K562 (cell line): ENCODE data around the gene PCP4L1. TPM values are rescaled to one million over a fixed set of nuclear protein-coding genes. Genes with fewer than 3 reads are reported as not detected.

Experiments used
- ATAC-seq: fragments of 200-7000 bp; cut with Tn5 transposase; 3 replicates; pipeline ENCODE4 v1.9.1; 2020; ENCODE audit warnings: moderate library complexity
- BruUV-seq: library from RNA; stranded (reverse); fragments of 400-500 nt; replicated peaks from 2 replicates; lab custom pipeline; 2021; lab: Mats Ljungman, UMichigan
- CTCF ChIA-PET: fragments of 300-600 bp; formaldehyde crosslinking; extraction: SDS; loops from one replicate; lab custom pipeline; 2021; ENCODE audit warnings: low intra/inter-chr PET ratio; lab: Yijun Ruan, JAX
- POLR2A ChIA-PET: fragments of 300-600, 350-650 bp; sonication (Branson Sonifier 250); formaldehyde crosslinking; extraction: SDS; loops from one replicate; lab custom pipeline; 2021; ENCODE audit warnings: antibody characterized with exemption, inconsistent platforms; lab: Yijun Ruan, JAX
- DNase-seq, 4 experiments: peaks; one replicate each; pipeline versions ENCODE4 v3.0.0 to v3.0.0-alpha.2; 2011 to 2018; ENCODE audit warnings: low spot score in 3 of 4, mixed read lengths in 3 of 4; ENCODE audit errors: extremely low read depth in 1 of 4
- FAIRE-seq: peaks from 2 replicates; lab custom pipeline; 2011; peaks lifted over from hg19 to GRCh38; lab: Jason Lieb, UNC
- H2AFZ ChIP-seq: 2 replicates; pipeline ENCODE4 v1.6.0; 2011; ENCODE audit warnings: low read depth, low read length, control low read depth, inconsistent platforms
- H3K27ac ChIP-seq: fragments of 200-600 bp; 3 replicates; pipeline ENCODE4 v1.8.0; 2011; ENCODE audit warnings: low read depth, mild to moderate bottlenecking, control low read depth, inconsistent platforms, low read length, moderate library complexity, mixed read lengths; ENCODE audit errors: extremely low read depth
- H3K27me3 ChIP-seq, 2 experiments: fragments of 300-600 bp in 1 of 2; 2 replicates in 1 of 2; 3 replicates in 1 of 2; pipeline versions ENCODE4 v1.6.0 to v1.8.0; 2011; ENCODE audit warnings: inconsistent platforms in 2 of 2, low read length in 2 of 2, mild to moderate bottlenecking in 1 of 2, mixed read lengths in 1 of 2, moderate library complexity in 1 of 2; ENCODE audit not compliant: control insufficient read depth in 2 of 2, insufficient read depth in 2 of 2
- H3K36me3 ChIP-seq: fragments of 300-600 bp; 3 replicates; pipeline ENCODE4 v1.8.0; 2011; ENCODE audit warnings: mild to moderate bottlenecking, low read length, inconsistent platforms; ENCODE audit not compliant: control insufficient read depth, insufficient read depth
- H3K4me1 ChIP-seq, 2 experiments: fragments of 200-600 bp in 1 of 2; replicated peaks in 1 of 2; 2 replicates in 1 of 2; 3 replicates in 1 of 2; pipeline versions ENCODE4 v1.5.1 to v1.8.0; 2011; ENCODE audit warnings: inconsistent platforms in 2 of 2, low read length in 2 of 2, mild to moderate bottlenecking in 1 of 2, mixed read lengths in 1 of 2, moderate library complexity in 1 of 2; ENCODE audit not compliant: control insufficient read depth in 2 of 2, insufficient read depth in 2 of 2
- H3K4me2 ChIP-seq: 2 replicates; pipeline ENCODE4 v1.6.1; 2011; ENCODE audit warnings: low read length, control low read depth, inconsistent platforms, mixed read lengths; ENCODE audit not compliant: insufficient read depth
- H3K4me3 ChIP-seq: fragments of 200-600 bp; sonication (generic), shearing (Covaris generic); 2 replicates; pipeline ENCODE4 v1.5.1; 2016; ENCODE audit warnings: control low read depth, inconsistent platforms
- H3K79me2 ChIP-seq: fragments of 200-600 bp; 3 replicates; pipeline ENCODE4 v1.8.0; 2011; ENCODE audit warnings: low read length, inconsistent platforms; ENCODE audit not compliant: control insufficient read depth, insufficient read depth
- H3K9ac ChIP-seq, 2 experiments: 2 replicates each; pipeline versions ENCODE4 v1.6.0 to v1.6.1; 2011; ENCODE audit warnings: low read depth in 2 of 2, low read length in 2 of 2, control low read depth in 1 of 2, inconsistent platforms in 1 of 2, mild to moderate bottlenecking in 1 of 2, mixed read lengths in 1 of 2; ENCODE audit not compliant: insufficient read depth in 1 of 2
- H3K9me1 ChIP-seq: one replicate; pipeline ENCODE4 v1.6.0; 2011; ENCODE audit warnings: inconsistent platforms, mild to moderate bottlenecking, low read length, moderate library complexity; ENCODE audit not compliant: control insufficient read depth, insufficient read depth
- H3K9me3 ChIP-seq: replicated peaks from 2 replicates; pipeline ENCODE4 v1.5.1; 2011; ENCODE audit warnings: low read depth, low read length, inconsistent platforms; ENCODE audit not compliant: control insufficient read depth, insufficient read depth
- H4K20me1 ChIP-seq: replicated peaks from 2 replicates; pipeline ENCODE4 v1.6.1; 2011; ENCODE audit warnings: low read length, inconsistent platforms, mixed read lengths; ENCODE audit not compliant: control insufficient read depth, insufficient read depth
- C11orf30 ChIP-seq: fragments of 450-650 bp; IDR thresholded peaks from 2 replicates; pipeline ENCODE4 v1.6.1; 2016; ENCODE audit warnings: low read depth, mild to moderate bottlenecking
- FOXA3 ChIP-seq, 2 experiments: fragments of 450-650 bp in 1 of 2; sonication (generic) in 1 of 2; formaldehyde crosslinking; IDR thresholded peaks in 1 of 2; conservative IDR thresholded peaks in 1 of 2; 2 replicates each; pipeline versions ENCODE4 v1.4.0 to v1.8.0; 2020 to 2022; ENCODE audit warnings: mild to moderate bottlenecking in 2 of 2, missing genetic modification reagents in 1 of 2
- HDAC1 ChIP-seq, 2 experiments: fragments of 450-650 bp; IDR thresholded peaks; 2 replicates each; pipeline ENCODE4 v1.6.1; 2016 to 2017; ENCODE audit warnings: inconsistent platforms in 1 of 2, mild to moderate bottlenecking in 1 of 2, moderate library complexity in 1 of 2
- HNRNPH1 ChIP-seq: fragments of 200-400 bp; formaldehyde crosslinking; optimal IDR thresholded peaks from 2 replicates; pipeline ENCODE3; 2017; ENCODE audit warnings: low read depth, mild to moderate bottlenecking, low read length, moderate library complexity
- MAFF ChIP-seq: IDR thresholded peaks from 2 replicates; pipeline ENCODE4 v1.6.1; 2012; ENCODE audit warnings: low read length, improper control_type of control experiment
- MAFG ChIP-seq: fragments of 450-650 bp; conservative IDR thresholded peaks from 2 replicates; pipeline ENCODE4 v1.6.1; 2016; ENCODE audit warnings: missing genetic modification characterization, missing compliant biosample characterization
- MAFK ChIP-seq: IDR thresholded peaks from 2 replicates; pipeline ENCODE4 v1.6.1; 2011; ENCODE audit warnings: low read length, improper control_type of control experiment
- MECOM ChIP-seq: fragments of 250-450 bp; sonication (Bioruptor Pico); IDR thresholded peaks from 2 replicates; pipeline ENCODE4 v1.8.0; 2022; ENCODE audit warnings: inconsistent platforms
- POLR3A ChIP-seq: IDR thresholded peaks from 2 replicates; pipeline ENCODE4 v1.6.1; 2011; ENCODE audit warnings: borderline replicate concordance, mild to moderate bottlenecking, moderate library complexity; ENCODE audit not compliant: insufficient read length, insufficient read depth; ENCODE audit errors: extremely low read depth
- ZNF316 ChIP-seq: fragments of 450-650 bp; IDR thresholded peaks from 2 replicates; pipeline ENCODE4 v1.6.1; 2016
- WGBS: fragments of 100-300 bp; shearing (Covaris generic); methylation state at CpG from one replicate; pipeline ENCODE4 v1.1.6; 2016; ENCODE audit warnings: low coverage, mixed read lengths; ENCODE audit not compliant: insufficient coverage; ENCODE audit errors: missing lambda C conversion rate; 5-methylcytosine and 5-hydroxymethylcytosine counted together
- in situ Hi-C: fragments of 300-500 bp; cut with MboI; formaldehyde crosslinking; loops from 4 replicates; pipeline ENCODE4 v1.15.0; 2018; ENCODE audit warnings: inconsistent platforms, mixed read lengths
- intact Hi-C: fragments of 100-400 bp; cut with micrococcal nuclease; formaldehyde crosslinking; loops from 2 replicates; pipeline ENCODE4 v1.14.2; 2022
- polyA plus RNA-seq, 8 experiments: library from polyadenylated mRNA; depleted of rRNA in 4 of 8; stranded (reverse) in 5 of 8; unstranded in 3 of 8; fragments of >200 nt; fragmentation: Nextera tagmentation in 2 of 8; fragmentation: Illumina TruSeq in 1 of 8; extraction: Ambion mirVana in 2 of 8; extraction: Trizol in 1 of 8; gene quantifications; 2 replicates each; pipeline versions ENCODE4 v1.2.1 to v1.2.3, GENCODE V29; 2011 to 2014; ENCODE audit warnings: inconsistent platforms in 1 of 8, missing spikeins in 1 of 8
- total RNA-seq, 7 experiments: library from RNA; depleted of rRNA in 6 of 7; stranded (reverse); fragments of >200 nt in 6 of 7; fragmentation: Illumina TruSeq in 2 of 7; extraction: Trizol in 2 of 7; gene quantifications; 2 replicates each; pipeline versions ENCODE4 v1.2.1 to v1.2.3, GENCODE V29; 2011 to 2021; ENCODE audit warnings: low replicate concordance in 1 of 7

The PCP4L1 gene
- total and polyA plus RNA-seq, 9 of the 15 experiments (the other 6 are each of a cell fraction or from before 2014, with no cell fraction given): not detected

DNA sequence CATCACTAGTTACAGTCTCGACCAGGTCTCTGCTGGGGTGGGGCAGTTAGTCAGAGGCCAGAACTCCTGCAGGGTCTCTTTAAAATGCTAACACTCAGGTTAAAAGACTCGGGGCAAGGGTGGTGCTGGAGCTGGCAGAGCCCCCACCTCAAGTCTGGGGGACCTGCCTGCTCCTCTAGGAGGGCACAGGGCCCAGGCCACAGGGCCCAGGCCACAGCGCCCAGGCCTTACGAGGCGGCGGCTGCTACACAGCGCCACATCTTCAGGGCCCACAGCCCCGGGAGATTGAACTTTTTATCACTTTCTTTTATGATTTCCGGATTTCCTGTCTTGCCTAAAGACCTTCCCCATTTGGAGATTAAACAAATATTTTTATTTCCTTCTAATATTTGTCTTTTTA lies 40.8 kb downstream of the PCP4L1 start:
- peaks cover 7% of the 10 kb centered on the region for H3K79me2 ChIP-seq
- no peak overlapping the region for H3K27ac ChIP-seq
- POLR2A ChIA-PET: interaction anchor here (1.2 kb wide), 1 partner anchor 15 kb away, joined by 3 read pairs; the partner anchor contains the start of gene SDHC
- no peaks in the 10 kb centered on the region for H3K9me1 ChIP-seq
- no TSS peak for BruUV-seq
- H3K4me3 ChIP-seq: no peak overlapping the region
- CTCF ChIA-PET: no interaction called here
- 66% methylated on average over 9 of the region's 9 CpGs for WGBS
- ATAC-seq (no peak), DNase-seq (no peak), FAIRE-seq (no peak)
- no peaks in the 10 kb centered on the region for H3K9me3 ChIP-seq
- peaks cover 15% of the 10 kb centered on the region for H3K36me3 ChIP-seq
- intact Hi-C loops (no loop called here), in situ Hi-C loops (no loop called here)
- H3K9ac ChIP-seq: no peak overlapping the region
- no peaks in the 10 kb centered on the region for H4K20me1 ChIP-seq
- no peak overlapping the region for H2AFZ ChIP-seq
- TF ChIP-seq MECOM (CRISPR knock-in tag) (no peak), HDAC1 (IDR thresholded peaks at IDR 0.05) (no peak)
- H3K4me1 ChIP-seq: peaks cover 2 to 3% of the 10 kb centered on the region in 2 experiments; a peak in 4 of 5 replicates
- H3K27me3 ChIP-seq: no peaks in the 10 kb centered on the region
- no peak overlapping the region for H3K4me2 ChIP-seq

GRCh38 chr1:161300478-161300877 lies 41.9 kb downstream of the PCP4L1 start:
- Histone ChIP-seq H3K4me1 (peaks cover 7 to 11% of the 10 kb centered on the region in 2 experiments), H4K20me1 (no peaks in the 10 kb centered on the region), H2AFZ (no peak overlapping the region), H3K9me1 (no peaks in the 10 kb centered on the region), H3K9me3 (no peaks in the 10 kb centered on the region), H3K27me3 (no peaks in the 10 kb centered on the region), H3K4me2 (no peak overlapping the region), H3K79me2 (peaks cover 18% of the 10 kb centered on the region), H3K9ac (no peak overlapping the region), H3K36me3 (peaks cover 16% of the 10 kb centered on the region), H3K27ac (no peak overlapping the region)
- WGBS: 79% methylated on average over 4 of the region's 4 CpGs
- in situ Hi-C loops: no loop called here
- FAIRE-seq: no peak
- no peak for ATAC-seq
- no peak for DNase-seq
- ChIA-PET POLR2A (interaction anchor here (0.9 to 1.2 kb wide), 2 partner anchors 14 to 132 kb away, joined by 3 read pairs; partner anchors contain the start of gene SDHC), CTCF (no interaction called here)
- TF ChIP-seq MAFK (peak; percentile 78), HNRNPH1 (no peak), MAFG (peak; percentile 71; the same call in 1 of the 2 replicates), C11orf30 (peak; percentile 86), MAFF (peak; percentile 82), FOXA3 (CRISPR knock-in tag; conservative IDR thresholded peaks at IDR 0.05 in 1 of 2, IDR thresholded peaks at IDR 0.05 in 1 of 2) (no peak), POLR3A (no peak), ZNF316 (peak; percentile 90)
- TF ChIP-seq, all 486 proteins: peak for 5
- BruUV-seq: no TSS peak
- intact Hi-C loops: no loop called here
- H3K4me3 ChIP-seq: no peak overlapping the region
